ENCODE results near the gene TXNL4A. TPM values are rescaled to one million over a fixed set of nuclear protein-coding genes. Genes with fewer than 3 reads are reported as not detected.
"Not testable (repeated sequence)": the region's sequence is repeated elsewhere in the genome, so short reads cannot be mapped to it uniquely, and the experiment has no call there.

Gene TXNL4A
- total RNA-seq, 2 donors from 2014 or later: 117 to 138 TPM

DNA sequence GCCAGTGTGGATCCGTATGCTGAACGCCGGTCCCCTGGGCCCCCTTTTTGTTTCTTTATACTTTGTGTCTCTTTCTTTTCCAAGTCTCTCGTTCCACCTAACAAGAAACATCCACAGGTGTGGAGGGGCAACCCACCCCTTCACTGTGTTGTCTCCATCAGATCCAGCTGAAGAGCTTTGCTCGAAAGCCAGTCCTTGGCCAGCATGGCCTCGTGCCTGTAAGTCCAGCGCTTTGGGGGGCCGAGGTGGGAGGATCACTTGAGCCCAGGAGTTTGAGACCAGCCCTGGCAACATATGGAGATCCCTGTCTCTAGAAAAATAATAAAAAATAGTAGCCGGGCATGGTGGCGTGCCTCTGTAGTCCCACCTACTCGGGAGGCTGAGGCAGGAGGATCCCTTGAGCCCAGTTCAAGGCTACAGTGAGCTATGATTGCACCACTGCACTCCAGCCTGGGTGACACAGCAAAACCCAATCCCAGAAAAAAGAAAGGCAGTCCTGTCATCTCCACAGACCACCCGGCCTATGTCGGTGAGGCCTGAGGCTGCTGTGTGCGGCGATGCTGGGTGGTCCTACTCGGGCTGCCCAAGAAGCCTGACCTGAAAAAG, 27.3 kb downstream of the TXNL4A start:
- Histone ChIP-seq H3K9me3 (ENCODE audit: control insufficient read depth, low read length) (no peaks in the 10 kb centered on the region), H3K27me3 (ENCODE audit: control insufficient read depth, insufficient read depth, low read length, poor library complexity, severe bottlenecking) (peaks cover 7% of the 10 kb centered on the region), H3K36me3 (ENCODE audit: control insufficient read depth, insufficient read depth, low read length) (no peaks in the 10 kb centered on the region), H3K4me1 (ENCODE audit: control insufficient read depth, insufficient read depth, low read length) (peaks cover 10% of the 10 kb centered on the region), H3K27ac (ENCODE audit: low read depth, low read length) (no peak overlapping the region), H3K9ac (ENCODE audit: extremely low read depth, low read length, poor library complexity, severe bottlenecking) (no peak overlapping the region), H3K4me3 (ENCODE audit: low read length) (no peak overlapping the region)
- Mint-ChIP-seq H3K4me1 (peaks cover 18% of the 10 kb centered on the region), H3K27ac (no peak overlapping the region), H3K36me3 (ENCODE audit: low read depth) (no peaks in the 10 kb centered on the region), H3K4me3 (peak overlapping the region; percentile 26), H3K9me3 (peaks cover 2% of the 10 kb centered on the region), H3K27me3 (ENCODE audit: insufficient read depth) (peaks cover 81% of the 10 kb centered on the region)
- TF ChIP-seq, protein P1, sequence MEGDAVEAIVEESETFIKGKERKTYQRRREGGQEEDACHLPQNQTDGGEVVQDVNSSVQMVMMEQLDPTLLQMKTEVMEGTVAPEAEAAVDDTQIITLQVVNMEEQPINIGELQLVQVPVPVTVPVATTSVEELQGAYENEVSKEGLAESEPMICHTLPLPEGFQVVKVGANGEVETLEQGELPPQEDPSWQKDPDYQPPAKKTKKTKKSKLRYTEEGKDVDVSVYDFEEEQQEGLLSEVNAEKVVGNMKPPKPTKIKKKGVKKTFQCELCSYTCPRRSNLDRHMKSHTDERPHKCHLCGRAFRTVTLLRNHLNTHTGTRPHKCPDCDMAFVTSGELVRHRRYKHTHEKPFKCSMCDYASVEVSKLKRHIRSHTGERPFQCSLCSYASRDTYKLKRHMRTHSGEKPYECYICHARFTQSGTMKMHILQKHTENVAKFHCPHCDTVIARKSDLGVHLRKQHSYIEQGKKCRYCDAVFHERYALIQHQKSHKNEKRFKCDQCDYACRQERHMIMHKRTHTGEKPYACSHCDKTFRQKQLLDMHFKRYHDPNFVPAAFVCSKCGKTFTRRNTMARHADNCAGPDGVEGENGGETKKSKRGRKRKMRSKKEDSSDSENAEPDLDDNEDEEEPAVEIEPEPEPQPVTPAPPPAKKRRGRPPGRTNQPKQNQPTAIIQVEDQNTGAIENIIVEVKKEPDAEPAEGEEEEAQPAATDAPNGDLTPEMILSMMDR (conservative IDR thresholded peaks at IDR 0.05): no peak
- 86 to 89% methylated on average over 10 to 16 of the region's 16 CpGs for WGBS, 2 experiments (ENCODE audit: insufficient coverage in 1 of 2, insufficient read length in 1 of 2)
- DNase-seq: no peak

DNA sequence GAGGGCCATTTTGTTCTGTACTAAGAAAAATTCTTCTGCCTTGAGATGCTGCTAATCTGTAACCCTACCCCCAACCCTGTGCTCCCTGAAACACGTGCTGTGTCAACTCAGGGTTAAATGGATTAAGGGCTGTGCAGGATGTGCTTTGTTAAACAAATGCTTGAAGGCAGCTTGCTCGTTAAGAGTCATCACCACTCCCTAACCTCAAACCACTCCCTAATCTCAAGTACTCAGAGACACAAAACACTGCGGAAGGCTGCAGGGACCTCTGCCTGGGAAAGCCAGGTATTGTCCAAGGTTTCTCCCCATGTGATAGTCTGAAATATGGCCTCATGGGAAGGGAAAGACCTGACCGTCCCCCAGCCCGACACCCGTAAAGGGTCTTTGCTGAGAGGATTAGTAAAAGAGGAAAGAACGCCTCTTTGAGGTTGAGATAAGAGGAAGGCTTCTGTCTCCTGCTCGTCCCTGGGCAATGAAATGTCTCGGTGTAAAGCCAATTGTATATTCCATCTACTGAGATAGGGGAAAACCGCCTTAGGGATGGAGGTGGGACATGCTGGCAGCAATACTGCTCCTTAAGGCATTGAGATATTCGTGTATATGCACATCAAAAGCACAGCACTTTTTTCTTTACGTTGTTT, 28.1 kb downstream of the TXNL4A start:
- Mint-ChIP-seq H3K27me3 (ENCODE audit: insufficient read depth) (peaks cover 85% of the 10 kb centered on the region), H3K4me1 (peaks cover 18% of the 10 kb centered on the region), H3K27ac (peak overlapping the region; percentile 90), H3K4me3 (peak overlapping the region; percentile 26)
- WGBS, 2 experiments (ENCODE audit: insufficient coverage in 1 of 2, insufficient read length in 1 of 2): 8 to 10% methylated on average over 8 to 11 of the region's 12 CpGs
- H3K9ac ChIP-seq (ENCODE audit: extremely low read depth, low read length, poor library complexity, severe bottlenecking); H3K36me3 Mint-ChIP-seq (ENCODE audit: low read depth); H3K4me1 ChIP-seq (ENCODE audit: control insufficient read depth, insufficient read depth, low read length); H3K27ac ChIP-seq (ENCODE audit: low read depth, low read length); H3K36me3 ChIP-seq (ENCODE audit: control insufficient read depth, insufficient read depth, low read length); H3K9me3 Mint-ChIP-seq; H3K27me3 ChIP-seq (ENCODE audit: control insufficient read depth, insufficient read depth, low read length, poor library complexity, severe bottlenecking); H3K9me3 ChIP-seq (ENCODE audit: control insufficient read depth, low read length): not testable (repeated sequence)
- TF ChIP-seq, protein P1 (conservative IDR thresholded peaks at IDR 0.05): peak; percentile 19
- peak; percentile 74 for DNase-seq
- H3K4me3 ChIP-seq (ENCODE audit: low read length): peak overlapping the region; percentile 60

DNA sequence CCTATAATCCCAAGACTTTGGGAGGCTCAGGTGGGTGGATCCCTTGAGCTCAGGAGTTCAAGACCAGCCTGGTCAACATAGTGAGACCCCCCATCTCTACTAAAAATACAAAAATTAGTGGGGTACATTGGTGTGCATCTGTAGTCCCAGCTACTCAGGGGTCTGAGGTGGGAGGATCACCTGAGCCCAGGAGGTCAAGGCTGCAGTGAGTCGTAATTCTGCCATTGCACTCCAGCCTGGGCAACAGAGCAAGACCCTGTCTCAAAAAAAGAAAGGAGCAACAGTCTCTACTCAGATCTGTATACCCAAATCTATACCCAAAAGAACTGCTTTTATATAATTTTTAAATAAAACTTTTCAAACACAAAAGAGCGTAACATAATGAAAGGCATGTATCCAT, 29.4 kb downstream of the TXNL4A start:
- Mint-ChIP-seq H3K4me3 (no peak overlapping the region), H3K27me3 (ENCODE audit: insufficient read depth) (peaks cover 92% of the 10 kb centered on the region), H3K9me3 (no peaks in the 10 kb centered on the region), H3K4me1 (peaks cover 18% of the 10 kb centered on the region), H3K27ac (no peak overlapping the region), H3K36me3 (ENCODE audit: low read depth) (no peaks in the 10 kb centered on the region)
- TF ChIP-seq, protein P1 (conservative IDR thresholded peaks at IDR 0.05): no peak
- WGBS, 2 experiments (ENCODE audit: insufficient coverage in 1 of 2, insufficient read length in 1 of 2): 90 to 95% methylated on average over 2 of the region's 2 CpGs
- Histone ChIP-seq H3K4me3 (ENCODE audit: low read length) (no peak overlapping the region), H3K27me3 (ENCODE audit: control insufficient read depth, insufficient read depth, low read length, poor library complexity, severe bottlenecking) (peaks cover 7% of the 10 kb centered on the region), H3K4me1 (ENCODE audit: control insufficient read depth, insufficient read depth, low read length) (peaks cover 10% of the 10 kb centered on the region), H3K27ac (ENCODE audit: low read depth, low read length) (no peak overlapping the region), H3K9ac (ENCODE audit: extremely low read depth, low read length, poor library complexity, severe bottlenecking) (no peak overlapping the region), H3K36me3 (ENCODE audit: control insufficient read depth, insufficient read depth, low read length) (no peaks in the 10 kb centered on the region), H3K9me3 (ENCODE audit: control insufficient read depth, low read length) (no peaks in the 10 kb centered on the region)
- DNase-seq: no peak
